Trophoblast cell (in vitro differentiated cells and primary cell): ENCODE data around the gene ARHGAP42.

ENCODE experiments used
- DNase-seq, 2 donors: peaks; one replicate each; pipeline ENCODE4 v3.0.0-alpha.2; 2016
- H2AFZ ChIP-seq: 2 replicates; pipeline ENCODE4 v1.6.1; 2013; ENCODE audit warnings: low read length, moderate library complexity, mild to moderate bottlenecking; ENCODE audit not compliant: insufficient read depth, poor library complexity
- H2AK5ac ChIP-seq: 2 replicates; pipeline ENCODE4 v1.6.1; 2013; ENCODE audit warnings: mild to moderate bottlenecking, low read length
- H2BK120ac ChIP-seq: 2 replicates; pipeline ENCODE4 v1.6.1; 2013; ENCODE audit warnings: low read length, mild to moderate bottlenecking, moderate library complexity; ENCODE audit not compliant: insufficient read depth, poor library complexity
- H2BK12ac ChIP-seq: 2 replicates; pipeline ENCODE4 v1.6.1; 2013; ENCODE audit warnings: mild to moderate bottlenecking, low read length, moderate library complexity
- H2BK5ac ChIP-seq: 2 replicates; pipeline ENCODE4 v1.6.1; 2013; ENCODE audit warnings: low read length, low read depth, moderate library complexity, mild to moderate bottlenecking; ENCODE audit not compliant: poor library complexity
- H3K14ac ChIP-seq: 2 replicates; pipeline ENCODE4 v1.6.1; 2013; ENCODE audit warnings: mild to moderate bottlenecking, low read length
- H3K18ac ChIP-seq: 2 replicates; pipeline ENCODE4 v1.6.1; 2013; ENCODE audit warnings: mild to moderate bottlenecking, low read length
- H3K23ac ChIP-seq: 2 replicates; pipeline ENCODE4 v1.6.1; 2013; ENCODE audit warnings: low read length
- H3K27ac ChIP-seq: 2 replicates; pipeline ENCODE4 v1.5.1; 2013; ENCODE audit warnings: low read depth, mild to moderate bottlenecking, inconsistent platforms, low read length, moderate library complexity
- H3K27me3 ChIP-seq: 2 replicates; pipeline ENCODE4 v1.6.1; 2013; ENCODE audit warnings: inconsistent platforms, mild to moderate bottlenecking, low read length, moderate library complexity; ENCODE audit not compliant: insufficient read depth
- H3K36me3 ChIP-seq, 2 experiments: 1 replicate in 1 of 2; 2 replicates in 1 of 2; pipeline ENCODE4 v1.6.1; 2013; ENCODE audit warnings: low read length in 2 of 2, mild to moderate bottlenecking in 2 of 2, moderate library complexity in 1 of 2; ENCODE audit not compliant: insufficient read depth in 2 of 2, control insufficient read depth in 1 of 2
- H3K4ac ChIP-seq: 2 replicates; pipeline ENCODE4 v1.6.1; 2013; ENCODE audit warnings: low read depth, mild to moderate bottlenecking, low read length, moderate library complexity
- H3K4me1 ChIP-seq, 2 experiments: 1 replicate in 1 of 2; 2 replicates in 1 of 2; pipeline ENCODE4 v1.6.1; 2013; ENCODE audit warnings: low read length in 2 of 2, mild to moderate bottlenecking in 2 of 2, moderate library complexity in 1 of 2; ENCODE audit not compliant: insufficient read depth in 2 of 2, control insufficient read depth in 1 of 2
- H3K4me2 ChIP-seq: 2 replicates; pipeline ENCODE4 v1.6.1; 2013; ENCODE audit warnings: inconsistent platforms, mild to moderate bottlenecking, low read length, moderate library complexity
- H3K4me3 ChIP-seq: 2 replicates; pipeline ENCODE4 v1.5.1; 2013; ENCODE audit warnings: mild to moderate bottlenecking, low read depth, low read length, inconsistent platforms
- H3K79me1 ChIP-seq: one replicate; pipeline ENCODE4 v1.6.1; 2013; ENCODE audit warnings: low read length
- H3K79me2 ChIP-seq: 2 replicates; pipeline ENCODE4 v1.6.1; 2013; ENCODE audit warnings: low read length, mild to moderate bottlenecking; ENCODE audit not compliant: control insufficient read depth, insufficient read depth, poor library complexity
- H3K9ac ChIP-seq: 2 replicates; pipeline ENCODE4 v1.6.1; 2013; ENCODE audit warnings: mild to moderate bottlenecking, low read length
- H3K9me3 ChIP-seq: 2 replicates; pipeline ENCODE4 v1.6.1; 2013; ENCODE audit warnings: low read depth, mild to moderate bottlenecking, control low read depth, inconsistent platforms, low read length; ENCODE audit not compliant: insufficient read depth
- H4K12ac ChIP-seq: 2 replicates; pipeline ENCODE4 v1.6.1; 2013; ENCODE audit warnings: low read depth, mild to moderate bottlenecking, low read length, moderate library complexity
- H4K8ac ChIP-seq: 2 replicates; pipeline ENCODE4 v1.6.1; 2013; ENCODE audit warnings: low read depth, mild to moderate bottlenecking, low read length, moderate library complexity
- H4K91ac ChIP-seq: one replicate; pipeline ENCODE4 v1.6.1; 2013; ENCODE audit warnings: low read depth, mild to moderate bottlenecking, low read length, moderate library complexity
- WGBS: extraction: QIAGEN DNeasy Blood & Tissue Kit; methylation state at CpG from one replicate; pipeline ENCODE4 v1.1.7; 2013; ENCODE audit warnings: missing lambda C conversion rate; ENCODE audit not compliant: insufficient read length, insufficient coverage; ENCODE audit errors: extremely low coverage; 5-methylcytosine and 5-hydroxymethylcytosine counted together

Gene ARHGAP42

GRCh38 chr11:100870138-100870537, 183.1 kb downstream of the ARHGAP42 start:
- Histone ChIP-seq H4K12ac (no peak overlapping the region), H3K27me3 (no peaks in the 10 kb centered on the region), H3K4me3 (no peak overlapping the region), H2AK5ac (no peak overlapping the region), H2BK12ac (no peak overlapping the region), H3K9ac (no peak overlapping the region), H2BK5ac (no peak overlapping the region), H3K36me3 (no peaks in the 10 kb centered on the region), H3K79me2 (no peaks in the 10 kb centered on the region), H2BK120ac (no peak overlapping the region), H3K79me1 (peaks cover under 1% of the 10 kb centered on the region), H2AFZ (no peak overlapping the region), H3K4me2 (no peak overlapping the region), H4K91ac (no peak overlapping the region), H3K18ac (no peak overlapping the region), H3K23ac (no peak overlapping the region), H3K4me1 (no peaks in the 10 kb centered on the region), H3K14ac (no peak overlapping the region), H3K9me3 (no peaks in the 10 kb centered on the region), H3K4ac (no peak overlapping the region), H3K27ac (no peak overlapping the region), H4K8ac (no peak overlapping the region)
- no CpG with 5 or more reads among the region's 4 CpGs for WGBS
- DNase-seq = no peak

GRCh38 chr11:100872951-100873740, 186.1 kb downstream of the ARHGAP42 start:
- no peaks in the 10 kb centered on the region for H3K9me3 ChIP-seq
- H3K9ac ChIP-seq = no peak overlapping the region
- no peak overlapping the region for H2BK5ac ChIP-seq
- peaks cover 2% of the 10 kb centered on the region for H3K79me2 ChIP-seq
- H2AK5ac ChIP-seq = no peak overlapping the region
- H2AFZ ChIP-seq = no peak overlapping the region
- no peak overlapping the region for H3K4me2 ChIP-seq
- no peak overlapping the region for H2BK120ac ChIP-seq
- H4K12ac ChIP-seq = no peak overlapping the region
- H3K23ac ChIP-seq = no peak overlapping the region
- no CpG with 5 or more reads among the region's 3 CpGs for WGBS
- no peak overlapping the region for H3K4me3 ChIP-seq
- H3K27ac ChIP-seq = no peak overlapping the region
- H3K4me1 ChIP-seq = peaks cover 2 to 5% of the 10 kb centered on the region in 2 experiments
- no peak overlapping the region for H3K4ac ChIP-seq
- no peak for DNase-seq
- H3K27me3 ChIP-seq = no peaks in the 10 kb centered on the region
- H3K36me3 ChIP-seq = no peaks in the 10 kb centered on the region
- no peak overlapping the region for H3K14ac ChIP-seq
- H3K18ac ChIP-seq = no peak overlapping the region
- no peak overlapping the region for H4K8ac ChIP-seq
- peaks cover 7% of the 10 kb centered on the region for H3K79me1 ChIP-seq
- no peak overlapping the region for H2BK12ac ChIP-seq
- no peak overlapping the region for H4K91ac ChIP-seq

- no peak overlapping the region for H3K4me2 ChIP-seq
- H4K8ac ChIP-seq = peak overlapping the region; percentile 23
- H3K14ac ChIP-seq = no peak overlapping the region
- H4K91ac ChIP-seq = peak overlapping the region; percentile 70
- H4K12ac ChIP-seq = no peak overlapping the region
- no peak for DNase-seq
- no peaks in the 10 kb centered on the region for H3K27me3 ChIP-seq
- H3K79me2 ChIP-seq = peaks cover 2% of the 10 kb centered on the region
- H2BK120ac ChIP-seq = peak overlapping the region; percentile 38
- H2AFZ ChIP-seq = no peak overlapping the region
- no peaks in the 10 kb centered on the region for H3K36me3 ChIP-seq
- no peak overlapping the region for H3K4ac ChIP-seq
- H3K9me3 ChIP-seq = no peaks in the 10 kb centered on the region
- WGBS = no CpG with 5 or more reads among the region's 4 CpGs
- H3K27ac ChIP-seq = no peak overlapping the region
- H3K23ac ChIP-seq = no peak overlapping the region
- H3K4me3 ChIP-seq = no peak overlapping the region
- peak overlapping the region; percentile 9 for H2BK12ac ChIP-seq
- no peak overlapping the region for H2AK5ac ChIP-seq
- H3K18ac ChIP-seq = no peak overlapping the region
- no peak overlapping the region for H2BK5ac ChIP-seq
- H3K9ac ChIP-seq = no peak overlapping the region
- H3K4me1 ChIP-seq = peaks cover 2 to 5% of the 10 kb centered on the region in 2 experiments
- peaks cover 7% of the 10 kb centered on the region for H3K79me1 ChIP-seq
Measured at GRCh38 chr11:100874203-100874602, 187.1 kb downstream of the ARHGAP42 start.

DNA sequence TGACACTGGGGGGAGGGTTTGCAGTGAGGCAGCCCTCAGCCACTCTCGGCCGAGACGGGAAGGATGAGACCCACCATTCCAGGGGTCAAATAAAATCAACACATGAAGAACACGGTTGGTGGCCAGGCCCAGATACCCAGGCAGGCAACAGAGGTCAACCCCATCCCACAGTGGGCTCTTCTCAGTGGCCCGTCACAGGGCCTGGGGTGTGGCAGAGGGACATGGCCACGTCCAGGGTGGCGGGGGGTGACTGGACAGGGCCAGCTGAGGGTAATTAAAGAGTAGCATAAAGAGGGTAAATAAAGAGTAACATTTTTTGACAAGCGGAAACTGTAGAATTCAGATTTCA, 188.4 kb downstream of the ARHGAP42 start:
- no peak overlapping the region for H3K27ac ChIP-seq
- no peak overlapping the region for H2AFZ ChIP-seq
- H3K79me2 ChIP-seq = peaks cover 2% of the 10 kb centered on the region
- peak overlapping the region; percentile 19 for H2BK120ac ChIP-seq
- H3K4me3 ChIP-seq = peak overlapping the region; percentile 52
- no peak overlapping the region for H4K8ac ChIP-seq
- peaks cover 7% of the 10 kb centered on the region for H3K79me1 ChIP-seq
- peak overlapping the region; percentile 11 for H2AK5ac ChIP-seq
- no peak overlapping the region for H3K23ac ChIP-seq
- H3K4me2 ChIP-seq = no peak overlapping the region
- H4K12ac ChIP-seq = no peak overlapping the region
- no peaks in the 10 kb centered on the region for H3K9me3 ChIP-seq
- H3K4me1 ChIP-seq = peaks cover 2 to 5% of the 10 kb centered on the region in 2 experiments
- H2BK5ac ChIP-seq = peak overlapping the region; percentile 1
- no CpG with 5 or more reads among the region's 8 CpGs for WGBS
- H3K4ac ChIP-seq = no peak overlapping the region
- DNase-seq = no peak
- no peaks in the 10 kb centered on the region for H3K36me3 ChIP-seq
- peak overlapping the region; percentile 1 for H3K18ac ChIP-seq
- no peak overlapping the region for H3K9ac ChIP-seq
- H3K27me3 ChIP-seq = no peaks in the 10 kb centered on the region
- peak overlapping the region; percentile 63 for H2BK12ac ChIP-seq
- H4K91ac ChIP-seq = peak overlapping the region; percentile 33
- H3K14ac ChIP-seq = peak overlapping the region; percentile 16
